ENCODE measurements around the gene ADAMTSL1. TPM values are rescaled to one million over a fixed set of nuclear protein-coding genes. Genes with fewer than 3 reads are reported as not detected.

ADAMTSL1 gene
- total and polyA plus RNA-seq, 2 experiments from 2014 or later, result 2.3 to 5.0 TPM

DNA sequence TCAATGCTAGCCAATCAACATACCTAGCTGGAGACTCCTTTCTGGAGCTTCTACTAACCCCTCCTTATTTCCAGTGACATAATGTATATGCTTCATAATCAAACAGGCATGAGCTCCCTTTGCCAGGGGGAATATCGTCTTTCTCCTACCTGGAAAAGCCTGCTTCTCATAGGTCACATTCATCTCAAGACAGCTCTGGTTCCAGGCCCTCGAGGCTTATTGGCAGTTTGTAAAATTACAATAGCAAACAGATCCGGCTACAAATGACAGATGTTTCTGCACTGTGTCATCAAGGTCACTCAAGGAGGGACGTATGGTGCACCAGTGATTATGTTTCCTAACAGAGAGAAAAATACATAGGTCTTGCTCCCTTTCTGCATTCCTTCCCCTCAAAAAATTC is 419.1 kb downstream of the ADAMTSL1 start:
- H3F3A ChIP-seq (replicated peaks; ENCODE audit: low read depth), result no peaks in the 10 kb centered on the region
- TF ChIP-seq, protein P1, sequence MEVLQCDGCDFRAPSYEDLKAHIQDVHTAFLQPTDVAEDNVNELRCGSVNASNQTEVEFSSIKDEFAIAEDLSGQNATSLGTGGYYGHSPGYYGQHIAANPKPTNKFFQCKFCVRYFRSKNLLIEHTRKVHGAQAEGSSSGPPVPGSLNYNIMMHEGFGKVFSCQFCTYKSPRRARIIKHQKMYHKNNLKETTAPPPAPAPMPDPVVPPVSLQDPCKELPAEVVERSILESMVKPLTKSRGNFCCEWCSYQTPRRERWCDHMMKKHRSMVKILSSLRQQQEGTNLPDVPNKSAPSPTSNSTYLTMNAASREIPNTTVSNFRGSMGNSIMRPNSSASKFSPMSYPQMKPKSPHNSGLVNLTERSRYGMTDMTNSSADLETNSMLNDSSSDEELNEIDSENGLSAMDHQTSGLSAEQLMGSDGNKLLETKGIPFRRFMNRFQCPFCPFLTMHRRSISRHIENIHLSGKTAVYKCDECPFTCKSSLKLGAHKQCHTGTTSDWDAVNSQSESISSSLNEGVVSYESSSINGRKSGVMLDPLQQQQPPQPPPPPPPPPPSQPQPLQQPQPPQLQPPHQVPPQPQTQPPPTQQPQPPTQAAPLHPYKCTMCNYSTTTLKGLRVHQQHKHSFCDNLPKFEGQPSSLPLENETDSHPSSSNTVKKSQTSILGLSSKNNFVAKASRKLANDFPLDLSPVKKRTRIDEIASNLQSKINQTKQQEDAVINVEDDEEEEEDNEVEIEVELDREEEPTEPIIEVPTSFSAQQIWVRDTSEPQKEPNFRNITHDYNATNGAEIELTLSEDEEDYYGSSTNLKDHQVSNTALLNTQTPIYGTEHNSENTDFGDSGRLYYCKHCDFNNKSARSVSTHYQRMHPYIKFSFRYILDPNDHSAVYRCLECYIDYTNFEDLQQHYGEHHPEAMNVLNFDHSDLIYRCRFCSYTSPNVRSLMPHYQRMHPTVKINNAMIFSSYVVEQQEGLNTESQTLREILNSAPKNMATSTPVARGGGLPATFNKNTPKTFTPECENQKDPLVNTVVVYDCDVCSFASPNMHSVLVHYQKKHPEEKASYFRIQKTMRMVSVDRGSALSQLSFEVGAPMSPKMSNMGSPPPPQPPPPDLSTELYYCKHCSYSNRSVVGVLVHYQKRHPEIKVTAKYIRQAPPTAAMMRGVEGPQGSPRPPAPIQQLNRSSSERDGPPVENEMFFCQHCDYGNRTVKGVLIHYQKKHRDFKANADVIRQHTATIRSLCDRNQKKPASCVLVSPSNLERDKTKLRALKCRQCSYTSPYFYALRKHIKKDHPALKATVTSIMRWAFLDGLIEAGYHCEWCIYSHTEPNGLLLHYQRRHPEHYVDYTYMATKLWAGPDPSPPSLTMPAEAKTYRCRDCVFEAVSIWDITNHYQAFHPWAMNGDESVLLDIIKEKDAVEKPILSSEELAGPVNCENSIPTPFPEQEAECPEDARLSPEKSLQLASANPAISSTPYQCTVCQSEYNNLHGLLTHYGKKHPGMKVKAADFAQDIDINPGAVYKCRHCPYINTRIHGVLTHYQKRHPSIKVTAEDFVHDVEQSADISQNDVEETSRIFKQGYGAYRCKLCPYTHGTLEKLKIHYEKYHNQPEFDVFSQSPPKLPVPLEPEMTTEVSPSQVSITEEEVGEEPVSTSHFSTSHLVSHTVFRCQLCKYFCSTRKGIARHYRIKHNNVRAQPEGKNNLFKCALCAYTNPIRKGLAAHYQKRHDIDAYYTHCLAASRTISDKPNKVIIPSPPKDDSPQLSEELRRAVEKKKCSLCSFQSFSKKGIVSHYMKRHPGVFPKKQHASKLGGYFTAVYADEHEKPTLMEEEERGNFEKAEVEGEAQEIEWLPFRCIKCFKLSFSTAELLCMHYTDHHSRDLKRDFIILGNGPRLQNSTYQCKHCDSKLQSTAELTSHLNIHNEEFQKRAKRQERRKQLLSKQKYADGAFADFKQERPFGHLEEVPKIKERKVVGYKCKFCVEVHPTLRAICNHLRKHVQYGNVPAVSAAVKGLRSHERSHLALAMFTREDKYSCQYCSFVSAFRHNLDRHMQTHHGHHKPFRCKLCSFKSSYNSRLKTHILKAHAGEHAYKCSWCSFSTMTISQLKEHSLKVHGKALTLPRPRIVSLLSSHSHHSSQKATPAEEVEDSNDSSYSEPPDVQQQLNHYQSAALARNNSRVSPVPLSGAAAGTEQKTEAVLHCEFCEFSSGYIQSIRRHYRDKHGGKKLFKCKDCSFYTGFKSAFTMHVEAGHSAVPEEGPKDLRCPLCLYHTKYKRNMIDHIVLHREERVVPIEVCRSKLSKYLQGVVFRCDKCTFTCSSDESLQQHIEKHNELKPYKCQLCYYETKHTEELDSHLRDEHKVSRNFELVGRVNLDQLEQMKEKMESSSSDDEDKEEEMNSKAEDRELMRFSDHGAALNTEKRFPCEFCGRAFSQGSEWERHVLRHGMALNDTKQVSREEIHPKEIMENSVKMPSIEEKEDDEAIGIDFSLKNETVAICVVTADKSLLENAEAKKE (CRISPR knock-in tag; IDR thresholded peaks at IDR 0.05), result no peak
- TF ChIP-seq, protein P2, sequence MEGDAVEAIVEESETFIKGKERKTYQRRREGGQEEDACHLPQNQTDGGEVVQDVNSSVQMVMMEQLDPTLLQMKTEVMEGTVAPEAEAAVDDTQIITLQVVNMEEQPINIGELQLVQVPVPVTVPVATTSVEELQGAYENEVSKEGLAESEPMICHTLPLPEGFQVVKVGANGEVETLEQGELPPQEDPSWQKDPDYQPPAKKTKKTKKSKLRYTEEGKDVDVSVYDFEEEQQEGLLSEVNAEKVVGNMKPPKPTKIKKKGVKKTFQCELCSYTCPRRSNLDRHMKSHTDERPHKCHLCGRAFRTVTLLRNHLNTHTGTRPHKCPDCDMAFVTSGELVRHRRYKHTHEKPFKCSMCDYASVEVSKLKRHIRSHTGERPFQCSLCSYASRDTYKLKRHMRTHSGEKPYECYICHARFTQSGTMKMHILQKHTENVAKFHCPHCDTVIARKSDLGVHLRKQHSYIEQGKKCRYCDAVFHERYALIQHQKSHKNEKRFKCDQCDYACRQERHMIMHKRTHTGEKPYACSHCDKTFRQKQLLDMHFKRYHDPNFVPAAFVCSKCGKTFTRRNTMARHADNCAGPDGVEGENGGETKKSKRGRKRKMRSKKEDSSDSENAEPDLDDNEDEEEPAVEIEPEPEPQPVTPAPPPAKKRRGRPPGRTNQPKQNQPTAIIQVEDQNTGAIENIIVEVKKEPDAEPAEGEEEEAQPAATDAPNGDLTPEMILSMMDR (conservative IDR thresholded peaks at IDR 0.05; ENCODE audit: low read depth in 2 of 2), result no peak
- TF ChIP-seq ZNF114 (CRISPR knock-in tag; IDR thresholded peaks at IDR 0.05), result no peak
- TF ChIP-seq EZH2phosphoT487 (IDR thresholded peaks at IDR 0.05; ENCODE audit: unreplicated experiment), result no peak
- TF ChIP-seq CREB1 (CRISPR knock-in tag; IDR thresholded peaks at IDR 0.05; ENCODE audit: low read depth), result no peak
- TF ChIP-seq JUNB (IDR thresholded peaks at IDR 0.05; ENCODE audit: unreplicated experiment), result no peak
- TF ChIP-seq STAT1 (IDR thresholded peaks at IDR 0.05; ENCODE audit: unreplicated experiment), result no peak
- Mint-ChIP-seq H3K27me3 (ENCODE audit: insufficient read depth, low read depth, poor library complexity) (no peaks in the 10 kb centered on the region), H3K4me1 (peaks cover 21% of the 10 kb centered on the region), H3K4me3 (no peak overlapping the region), H3K9me3 (no peaks in the 10 kb centered on the region; the same call in 2 of the 3 replicates), H3K36me3 (ENCODE audit: low read depth) (no peaks in the 10 kb centered on the region), H3K27ac (no peak overlapping the region)
- no peak overlapping the region for H3K27ac ChIP-seq (ENCODE audit: low read depth)
- H3K4me1 ChIP-seq (ENCODE audit: insufficient read depth), result peaks cover 5% of the 10 kb centered on the region; the same call in 1 of the 2 replicates
- no peaks in the 10 kb centered on the region for H3K79me2 ChIP-seq (replicated peaks; ENCODE audit: insufficient read depth)
- peaks cover 6% of the 10 kb centered on the region for H3K9me2 ChIP-seq (ENCODE audit: insufficient read depth)
- no peak for DNase-seq (ENCODE audit: low spot score)
- no peaks in the 10 kb centered on the region for H3K27me3 ChIP-seq (ENCODE audit: insufficient read depth)
- no peak for ATAC-seq
- H4K20me1 ChIP-seq (replicated peaks; ENCODE audit: insufficient read depth), result no peaks in the 10 kb centered on the region
- H3K4me2 ChIP-seq, result no peak overlapping the region
- H2AFZ ChIP-seq, result no peak overlapping the region
- H3K4me3 ChIP-seq, result no peak overlapping the region
- no peaks in the 10 kb centered on the region for H3K36me3 ChIP-seq (ENCODE audit: insufficient read depth)
